HCT116 (cell line): ENCODE results near the gene CYBA. TPM values are rescaled to one million over a fixed set of nuclear protein-coding genes. Genes with fewer than 3 reads are reported as not detected.

ENCODE experiments used
- ATAC-seq: fragments of 200-7000 bp; cut with Tn5 transposase; 2 replicates; pipeline ENCODE4 v1.9.1; 2020; ENCODE audit warnings: mild to moderate bottlenecking, moderate library complexity
- BruUV-seq: library from RNA; stranded (reverse); fragments of 400-500 nt; replicated peaks from 2 replicates; lab custom pipeline; 2021; lab: Mats Ljungman, UMichigan
- CTCF ChIA-PET: fragments of 300-600 bp; sonication (Branson Sonifier 250); formaldehyde crosslinking; loops from one replicate; lab custom pipeline; 2021; ENCODE audit warnings: antibody characterized with exemption; lab: Charles Lee
- POLR2A ChIA-PET: fragments of 300-600, 350-600 bp; sonication (Branson Sonifier 250); formaldehyde crosslinking; loops from one replicate; lab custom pipeline; 2021; ENCODE audit warnings: antibody characterized with exemption; lab: Charles Lee
- RAD21 ChIA-PET, 2 experiments: fragments of 300-600 bp; sonication (Branson Sonifier 250); formaldehyde crosslinking; loops; one replicate each; lab custom pipeline; 2023; ENCODE audit warnings: low total read pairs in 2 of 2; ENCODE audit not compliant: uncharacterized antibody in 2 of 2, unreplicated experiment in 2 of 2, low non-redundant PET in 1 of 2; lab: Charles Lee
- DNase-seq: peaks from one replicate; pipeline ENCODE4 v3.0.0-alpha.2; 2010; ENCODE audit warnings: low read depth, low spot score
- H2AFZ ChIP-seq: fragments of 200-600 bp; shearing (Covaris generic), sonication (generic); 2 replicates; pipeline ENCODE4 v1.6.1; 2017; ENCODE audit warnings: low read depth, mixed run types, mixed read lengths, antibody characterized with exemption, low read length; ENCODE audit not compliant: poor library complexity, severe bottlenecking
- H3K27ac ChIP-seq: 2 replicates; pipeline ENCODE4 v1.5.1; 2012; ENCODE audit warnings: low read depth, low read length
- H3K27me3 ChIP-seq: fragments of 200-600 bp; sonication (generic); 2 replicates; pipeline ENCODE4 v1.6.1; 2016; ENCODE audit warnings: mixed run types, low read length, mixed read lengths; ENCODE audit not compliant: insufficient read depth
- H3K36me3 ChIP-seq, 2 experiments: fragments of 200-500 bp in 1 of 2; fragments of 200-600 bp in 1 of 2; sonication (Bioruptor generic) in 1 of 2; sonication (generic) in 1 of 2; 2 replicates each; pipeline versions ENCODE4 v1.5.1 to v1.6.1; 2014 to 2016; ENCODE audit warnings: low read length in 2 of 2, inconsistent platforms in 1 of 2, mixed read lengths in 1 of 2, mixed run types in 1 of 2; ENCODE audit not compliant: insufficient read depth in 2 of 2, control insufficient read depth in 1 of 2
- H3K4me1 ChIP-seq, 2 experiments: fragments of 200-600 bp in 1 of 2; sonication (generic) in 1 of 2; 2 replicates each; pipeline versions ENCODE4 v1.5.1 to v1.6.1; 2012 to 2017; ENCODE audit warnings: low read length in 2 of 2, inconsistent platforms in 1 of 2, mild to moderate bottlenecking in 1 of 2, mixed read lengths in 1 of 2, mixed run types in 1 of 2, moderate library complexity in 1 of 2; ENCODE audit not compliant: insufficient read depth in 2 of 2, control insufficient read depth in 1 of 2
- H3K4me2 ChIP-seq: fragments of 200-600 bp; sonication (generic); 2 replicates; pipeline ENCODE4 v1.6.1; 2017; ENCODE audit warnings: mixed run types, low read length, mixed read lengths
- H3K4me3 ChIP-seq, 2 experiments: fragments of 200-600 bp in 1 of 2; sonication (generic) in 1 of 2; replicated peaks in 1 of 2; 2 replicates each; pipeline ENCODE4 v1.5.1; 2011 to 2016; ENCODE audit warnings: low read length in 2 of 2, control low read depth in 1 of 2, low read depth in 1 of 2, mild to moderate bottlenecking in 1 of 2, mixed read lengths in 1 of 2, mixed run types in 1 of 2
- H3K79me2 ChIP-seq: fragments of 200-600 bp; sonication (generic); 2 replicates; pipeline ENCODE4 v1.6.1; 2017; ENCODE audit warnings: mild to moderate bottlenecking, mixed run types, low read length, moderate library complexity, mixed read lengths; ENCODE audit not compliant: insufficient read depth
- H3K9ac ChIP-seq: fragments of 200-600 bp; sonication (generic); 2 replicates; pipeline ENCODE4 v1.6.1; 2016; ENCODE audit warnings: low read length, mixed read lengths
- H3K9me2 ChIP-seq: fragments of 200-600 bp; sonication (generic), shearing (Covaris generic); 2 replicates; pipeline ENCODE4 v1.6.1; 2017; ENCODE audit warnings: mixed run types, mild to moderate bottlenecking, moderate library complexity; ENCODE audit not compliant: insufficient read depth
- H3K9me3 ChIP-seq, 2 experiments: fragments of 200-500 bp in 1 of 2; fragments of 200-600 bp in 1 of 2; sonication (Bioruptor generic) in 1 of 2; sonication (generic) in 1 of 2; 2 replicates each; pipeline ENCODE4 v1.6.1; 2014 to 2017; ENCODE audit warnings: low read length in 2 of 2, mixed read lengths in 2 of 2, inconsistent platforms in 1 of 2, low read depth in 1 of 2, mild to moderate bottlenecking in 1 of 2, mixed run types in 1 of 2, moderate library complexity in 1 of 2; ENCODE audit not compliant: control insufficient read depth in 1 of 2, insufficient read depth in 1 of 2
- H4K20me1 ChIP-seq: fragments of 200-600 bp; sonication (generic), shearing (Covaris generic); 2 replicates; pipeline ENCODE4 v1.6.1; 2017; ENCODE audit warnings: mixed run types, mild to moderate bottlenecking, moderate library complexity; ENCODE audit not compliant: insufficient read depth
- CBX3 ChIP-seq: IDR thresholded peaks from 2 replicates; pipeline ENCODE4 v1.6.1; 2012; ENCODE audit warnings: low read depth
- ELF1 ChIP-seq: IDR thresholded peaks from 2 replicates; pipeline ENCODE4 v1.6.1; 2012; ENCODE audit warnings: low read depth, borderline replicate concordance
- FOSL1 ChIP-seq: IDR thresholded peaks from 2 replicates; pipeline ENCODE4 v1.6.1; 2012; ENCODE audit warnings: low read depth
- MAX ChIP-seq: IDR thresholded peaks from 2 replicates; pipeline ENCODE4 v1.6.1; 2012
- POLR2A ChIP-seq: IDR thresholded peaks from 2 replicates; pipeline ENCODE4 v1.7.0; 2011; ENCODE audit warnings: borderline replicate concordance; ENCODE audit not compliant: insufficient read depth, insufficient read length; ENCODE audit errors: extremely low read depth
- POLR2AphosphoS5 ChIP-seq: IDR thresholded peaks from 2 replicates; pipeline ENCODE4 v1.6.1; 2011; ENCODE audit warnings: mild to moderate bottlenecking, low read depth, low read length, moderate library complexity
- SP1 ChIP-seq: IDR thresholded peaks from 2 replicates; pipeline ENCODE4 v1.6.1; 2012; ENCODE audit warnings: low read depth
- TCF7L2 ChIP-seq: IDR thresholded peaks from 2 replicates; pipeline ENCODE4 v1.7.0; 2011; ENCODE audit warnings: borderline replicate concordance, inconsistent platforms; ENCODE audit not compliant: insufficient read depth, insufficient read length; ENCODE audit errors: extremely low read depth
- YY1 ChIP-seq: IDR thresholded peaks from 2 replicates; pipeline ENCODE4 v1.6.1; 2011; ENCODE audit warnings: low read length, low read depth, moderate library complexity, mild to moderate bottlenecking; ENCODE audit not compliant: insufficient replicate concordance; ENCODE audit errors: extremely low read depth
- ZBTB33 ChIP-seq: IDR thresholded peaks from 2 replicates; pipeline ENCODE4 v1.6.1; 2011; ENCODE audit warnings: mild to moderate bottlenecking, low read length, moderate library complexity; ENCODE audit not compliant: insufficient replicate concordance; ENCODE audit errors: extremely low read depth
- ZNF274 ChIP-seq: fragments of 200-500 bp; sonication (Bioruptor generic); IDR thresholded peaks from 2 replicates; pipeline ENCODE4 v1.6.1; 2014; ENCODE audit warnings: mild to moderate bottlenecking, low read depth, low read length, inconsistent platforms
- intact Hi-C: fragments of 100-400 bp; cut with micrococcal nuclease; formaldehyde crosslinking; loops from 2 replicates; pipeline ENCODE4 v1.10.0; 2022
- total RNA-seq: library from RNA; stranded (reverse); gene quantifications from one replicate; pipeline ENCODE4 v1.2.1, GENCODE V29; 2021; ENCODE audit not compliant: unreplicated experiment
- TF ChIP-seq, protein P1 (sequence below): IDR thresholded peaks from 2 replicates; pipeline ENCODE4 v1.6.1; 2012

Gene CYBA
- total RNA-seq, 1 experiment from 2014 or later = 321 TPM

GRCh38 chr16:88622125-88622524, 28.7 kb downstream of the CYBA start:
- TF ChIP-seq MAX (no peak), CBX3 (no peak), ELF1 (no peak), ZNF274 (no peak), FOSL1 (no peak), POLR2AphosphoS5 (no peak), POLR2A (no peak), YY1 (no peak)
- intact Hi-C loops = no loop called here
- Histone ChIP-seq H3K9me2 (no peaks in the 10 kb centered on the region), H3K27me3 (no peaks in the 10 kb centered on the region), H3K4me1 (no peaks in the 10 kb centered on the region), H4K20me1 (no peaks in the 10 kb centered on the region), H3K9ac (no peak overlapping the region), H3K36me3 (peaks cover 42 to 51% of the 10 kb centered on the region in 2 experiments; a peak in 3 of 4 replicates), H3K4me3 (no peak overlapping the region), H3K27ac (no peak overlapping the region), H3K9me3 (no peaks in the 10 kb centered on the region), H3K4me2 (no peak overlapping the region), H3K79me2 (peaks cover 42% of the 10 kb centered on the region), H2AFZ (no peak overlapping the region)
- BruUV-seq = no TSS peak
- POLR2A ChIA-PET = no interaction called here
- CTCF ChIA-PET = no interaction called here
- RAD21 ChIA-PET = no interaction called here
- DNase-seq = no peak
- no peak for ATAC-seq

GRCh38 chr16:88619859-88620815, 30.7 kb downstream of the CYBA start:
- no peak overlapping the region for H3K27ac ChIP-seq
- ChIA-PET POLR2A (no interaction called here), CTCF (interaction anchor here (2.1 kb wide), 1 partner anchor 13 kb away, joined by 5 read pairs; no protein-coding TSS in a partner anchor)
- TF ChIP-seq ZBTB33 (no peak), MAX (no peak), FOSL1 (no peak), POLR2AphosphoS5 (no peak), SP1 (no peak), ELF1 (no peak), TCF7L2 (no peak)
- TF ChIP-seq, protein P1, sequence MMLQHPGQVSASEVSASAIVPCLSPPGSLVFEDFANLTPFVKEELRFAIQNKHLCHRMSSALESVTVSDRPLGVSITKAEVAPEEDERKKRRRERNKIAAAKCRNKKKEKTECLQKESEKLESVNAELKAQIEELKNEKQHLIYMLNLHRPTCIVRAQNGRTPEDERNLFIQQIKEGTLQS = no peak

More at GRCh38 chr16:88619859-88620815, 30.7 kb downstream of the CYBA start:
- Histone ChIP-seq H4K20me1 (no peaks in the 10 kb centered on the region), H3K9ac (no peak overlapping the region), H3K4me2 (no peak overlapping the region), H3K27me3 (no peaks in the 10 kb centered on the region), H3K79me2 (peaks cover 62% of the 10 kb centered on the region), H2AFZ (no peak overlapping the region), H3K9me3 (no peaks in the 10 kb centered on the region), H3K4me1 (no peaks in the 10 kb centered on the region), H3K4me3 (no peak overlapping the region), H3K36me3 (peaks cover 37 to 51% of the 10 kb centered on the region in 2 experiments; a peak in 3 of 4 replicates), H3K9me2 (no peaks in the 10 kb centered on the region)
- RAD21 ChIA-PET = no interaction called here
- no peak for DNase-seq
- ATAC-seq = no peak
- intact Hi-C loops = no loop called here
- BruUV-seq = no TSS peak
